ACC112 (cell line): ENCODE measurements around the gene RILPL1.
"Not testable (repeated sequence)": the region's sequence is repeated elsewhere in the genome, so short reads cannot be mapped to it uniquely, and the experiment has no call there.

Source experiments
- H2AFZ ChIP-seq: fragments of 200-600 bp; sonication (generic); one replicate; pipeline ENCODE4 v1.6.0; 2017; ENCODE audit warnings: antibody characterized with exemption, low read length; ENCODE audit not compliant: unreplicated experiment
- H3K27ac ChIP-seq: fragments of 200-600 bp; sonication (generic); 2 replicates; pipeline ENCODE4 v1.5.1; 2014; ENCODE audit warnings: low read depth, mild to moderate bottlenecking, antibody characterized with exemption, low read length, moderate library complexity
- H3K27me3 ChIP-seq: fragments of 200-600 bp; sonication (generic); 2 replicates; pipeline ENCODE4 v1.6.1; 2014; ENCODE audit warnings: mild to moderate bottlenecking, antibody characterized with exemption, low read length, moderate library complexity, mixed read lengths; ENCODE audit not compliant: insufficient read depth
- H3K36me3 ChIP-seq: fragments of 200-600 bp; sonication (generic); 2 replicates; pipeline ENCODE4 v1.6.1; 2016; ENCODE audit warnings: mild to moderate bottlenecking, antibody characterized with exemption, low read length, moderate library complexity, mixed read lengths; ENCODE audit not compliant: insufficient read depth
- H3K4me1 ChIP-seq: fragments of 200-600 bp; sonication (generic); one replicate; pipeline ENCODE4 v1.6.1; 2016; ENCODE audit warnings: low read length, mixed read lengths; ENCODE audit not compliant: insufficient read depth, unreplicated experiment, control insufficient read depth
- H3K4me3 ChIP-seq: fragments of 200-600 bp; sonication (generic); 2 replicates; pipeline ENCODE4 v1.5.1; 2014; ENCODE audit warnings: mild to moderate bottlenecking, low read depth, low read length
- H3K79me2 ChIP-seq: fragments of 200-600 bp; sonication (generic); one replicate; pipeline ENCODE4 v1.6.0; 2016; ENCODE audit warnings: low read length; ENCODE audit not compliant: control insufficient read depth, unreplicated experiment, insufficient read depth

Gene RILPL1

DNA sequence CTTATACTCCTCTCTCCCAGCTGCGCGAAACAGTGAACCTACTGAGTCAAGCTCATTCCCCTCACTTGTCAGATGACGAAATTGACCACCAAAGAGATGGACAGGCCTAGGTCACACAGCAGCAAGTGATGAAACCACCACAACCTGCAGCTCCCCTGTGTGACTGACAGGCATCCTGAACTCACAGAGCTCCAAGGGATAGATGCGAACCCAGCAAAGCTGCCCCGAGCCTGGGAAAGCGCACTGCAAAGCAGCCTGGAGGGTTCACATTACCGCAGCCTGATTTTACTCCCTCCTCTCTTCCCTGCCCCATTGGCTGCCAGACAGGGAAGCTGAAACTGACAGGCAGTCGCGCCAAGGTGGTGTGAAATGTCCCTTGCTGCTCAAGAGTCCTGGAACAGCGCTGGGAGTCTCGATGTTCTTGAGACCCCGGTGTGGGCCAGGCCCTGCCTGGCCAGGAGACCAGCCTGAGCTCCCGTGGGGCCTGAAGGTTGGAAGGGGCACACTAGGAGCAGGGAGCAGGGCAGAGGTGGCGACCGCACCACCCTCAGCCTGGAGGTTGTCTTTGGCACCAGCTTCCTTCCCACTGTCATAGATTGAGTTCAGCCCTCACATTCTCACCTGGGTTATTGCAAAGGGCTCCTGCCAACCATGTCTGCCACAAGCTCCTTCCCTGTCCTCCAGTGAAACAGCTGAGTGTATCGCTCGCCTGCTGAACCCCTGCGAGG is 39.2 kb downstream of the RILPL1 start:
- Histone ChIP-seq H3K36me3 (peaks cover 12% of the 10 kb centered on the region; the same call in 1 of the 2 replicates), H3K27ac (no peak overlapping the region)

DNA sequence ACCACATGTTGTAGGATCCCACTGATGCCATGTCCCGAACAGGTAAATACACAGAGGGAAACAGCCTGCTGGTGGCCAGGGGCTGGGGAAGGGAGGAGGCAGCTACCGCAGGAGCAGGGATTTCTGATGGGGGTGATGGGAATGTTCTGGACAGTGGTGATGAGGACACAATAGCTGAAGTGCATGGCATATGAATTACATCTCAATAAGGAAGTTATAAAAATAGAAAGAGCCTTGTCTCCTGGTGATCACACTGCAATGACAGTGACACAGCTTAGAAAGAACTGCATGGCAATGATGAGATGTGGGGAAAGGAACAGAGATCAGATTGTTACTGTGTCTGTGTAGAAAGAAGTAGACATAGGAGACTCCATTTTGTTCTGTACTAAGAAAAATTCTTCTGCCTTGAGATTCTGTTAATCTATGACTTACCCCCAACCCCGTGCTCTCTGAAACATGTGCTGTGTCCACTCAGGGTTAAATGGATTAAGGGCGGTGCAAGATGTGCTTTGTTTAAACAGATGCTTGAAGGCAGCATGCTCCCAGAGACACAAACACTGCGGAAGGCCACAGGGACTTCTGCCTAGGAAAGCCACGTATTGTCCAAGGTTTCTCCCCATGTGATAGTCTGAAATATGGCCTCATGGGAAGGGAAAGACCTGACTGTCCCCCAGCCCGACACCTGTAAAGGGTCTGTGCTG is 41.0 kb downstream of the RILPL1 start:
- not testable (repeated sequence) for H3K79me2 ChIP-seq, H3K4me3 ChIP-seq, H3K27ac ChIP-seq, H2AFZ ChIP-seq, H3K4me1 ChIP-seq, H3K36me3 ChIP-seq, H3K27me3 ChIP-seq

More for the DNA sequence above, 39.2 kb downstream of the RILPL1 start:
- Histone ChIP-seq H3K79me2 (no peaks in the 10 kb centered on the region), H3K27me3 (no peaks in the 10 kb centered on the region), H2AFZ (no peak overlapping the region), H3K4me1 (no peaks in the 10 kb centered on the region), H3K4me3 (no peak overlapping the region)

DNA sequence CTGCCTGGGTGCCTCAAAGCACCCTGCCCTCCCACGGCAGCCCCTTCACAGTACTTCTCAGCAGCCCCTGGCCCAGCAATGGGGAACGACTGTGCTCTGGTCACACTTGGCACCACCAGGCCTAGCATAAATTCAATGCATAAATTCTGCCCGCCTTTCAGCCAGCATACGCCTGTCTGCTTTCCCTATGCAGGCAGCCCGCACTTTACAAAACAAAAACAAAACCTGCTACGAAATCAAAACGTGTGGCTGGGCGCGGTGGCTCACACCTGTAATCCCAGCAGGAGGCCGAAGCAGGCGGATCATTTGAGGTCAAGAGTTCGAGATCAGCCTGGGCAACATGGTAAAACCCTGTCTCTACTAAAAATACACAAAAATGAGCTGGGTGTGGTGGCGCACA is 42.0 kb downstream of the RILPL1 start:
- no peak overlapping the region for H2AFZ ChIP-seq
- H3K27ac ChIP-seq: no peak overlapping the region
- H3K79me2 ChIP-seq: no peaks in the 10 kb centered on the region
- no peaks in the 10 kb centered on the region for H3K36me3 ChIP-seq
- H3K4me3 ChIP-seq: no peak overlapping the region
- no peaks in the 10 kb centered on the region for H3K27me3 ChIP-seq
- no peaks in the 10 kb centered on the region for H3K4me1 ChIP-seq

DNA sequence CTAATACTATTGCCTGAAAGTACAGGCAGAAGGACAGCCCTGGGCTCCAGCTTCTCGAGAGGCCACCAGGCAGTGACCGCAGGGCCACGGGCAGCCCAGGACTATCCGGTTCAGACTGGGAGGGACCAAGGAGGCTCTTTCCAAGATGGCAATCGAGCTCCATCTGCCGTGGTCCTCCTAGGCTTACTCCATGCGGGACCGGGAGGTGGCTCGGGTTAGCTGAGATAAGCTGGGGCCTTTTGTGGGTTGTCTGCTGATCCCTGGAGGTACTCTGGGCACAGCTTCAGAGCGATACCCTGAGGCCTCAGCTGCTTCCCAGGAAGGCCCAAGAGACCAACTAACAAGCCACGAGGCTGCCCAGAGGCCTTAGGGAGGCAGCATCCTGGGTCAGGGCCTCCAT is 42.5 kb downstream of the RILPL1 start:
- Histone ChIP-seq H2AFZ (no peak overlapping the region), H3K4me1 (no peaks in the 10 kb centered on the region), H3K4me3 (no peak overlapping the region), H3K27ac (no peak overlapping the region), H3K36me3 (no peaks in the 10 kb centered on the region), H3K27me3 (no peaks in the 10 kb centered on the region), H3K79me2 (no peaks in the 10 kb centered on the region)

DNA sequence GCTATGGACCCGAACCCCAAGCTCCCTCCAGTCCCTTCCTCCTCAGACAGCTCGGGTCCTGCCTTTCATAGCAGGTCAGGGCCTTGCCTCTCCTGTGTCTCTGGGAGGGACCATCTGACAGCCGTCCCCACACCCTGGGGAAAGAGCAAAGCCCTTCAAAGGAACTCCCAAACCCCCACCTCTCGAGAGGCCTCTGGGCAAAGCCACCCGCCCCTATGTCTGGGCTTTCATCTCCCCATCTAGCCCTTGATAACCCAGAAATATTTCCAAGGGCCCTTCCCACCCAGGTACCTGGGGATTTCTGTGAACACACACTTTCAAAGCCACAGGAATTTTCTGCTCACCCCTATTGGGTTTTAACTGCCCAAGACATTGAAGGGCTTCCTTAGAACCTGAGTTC is 43.4 kb downstream of the RILPL1 start:
- H3K4me1 ChIP-seq: no peaks in the 10 kb centered on the region
- no peak overlapping the region for H2AFZ ChIP-seq
- no peaks in the 10 kb centered on the region for H3K36me3 ChIP-seq
- no peaks in the 10 kb centered on the region for H3K27me3 ChIP-seq
- H3K27ac ChIP-seq: no peak overlapping the region
- H3K4me3 ChIP-seq: no peak overlapping the region
- H3K79me2 ChIP-seq: no peaks in the 10 kb centered on the region

DNA sequence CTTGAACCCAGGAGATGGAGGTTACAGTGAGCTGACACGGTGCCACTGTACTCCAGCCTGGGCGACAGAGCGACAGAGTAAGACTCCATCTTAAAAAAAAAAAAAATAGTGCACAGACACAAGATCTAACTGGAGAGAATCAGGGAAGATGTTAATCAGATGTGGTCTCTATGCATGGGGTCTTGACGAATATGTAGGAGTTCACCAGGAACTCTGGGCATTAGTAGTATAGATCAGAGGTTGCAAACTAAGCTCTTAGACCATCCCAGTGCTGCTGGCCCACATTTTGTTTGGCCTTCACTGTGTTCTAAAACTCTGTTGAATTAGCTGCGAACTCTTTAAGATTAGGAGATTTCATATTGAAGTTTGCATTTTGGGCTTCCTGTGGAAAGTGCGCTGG is 43.9 kb downstream of the RILPL1 start:
- no peak overlapping the region for H3K4me3 ChIP-seq
- no peak overlapping the region for H2AFZ ChIP-seq
- no peaks in the 10 kb centered on the region for H3K79me2 ChIP-seq
- no peak overlapping the region for H3K27ac ChIP-seq
- no peaks in the 10 kb centered on the region for H3K4me1 ChIP-seq
- H3K36me3 ChIP-seq: no peaks in the 10 kb centered on the region
- H3K27me3 ChIP-seq: no peaks in the 10 kb centered on the region

DNA sequence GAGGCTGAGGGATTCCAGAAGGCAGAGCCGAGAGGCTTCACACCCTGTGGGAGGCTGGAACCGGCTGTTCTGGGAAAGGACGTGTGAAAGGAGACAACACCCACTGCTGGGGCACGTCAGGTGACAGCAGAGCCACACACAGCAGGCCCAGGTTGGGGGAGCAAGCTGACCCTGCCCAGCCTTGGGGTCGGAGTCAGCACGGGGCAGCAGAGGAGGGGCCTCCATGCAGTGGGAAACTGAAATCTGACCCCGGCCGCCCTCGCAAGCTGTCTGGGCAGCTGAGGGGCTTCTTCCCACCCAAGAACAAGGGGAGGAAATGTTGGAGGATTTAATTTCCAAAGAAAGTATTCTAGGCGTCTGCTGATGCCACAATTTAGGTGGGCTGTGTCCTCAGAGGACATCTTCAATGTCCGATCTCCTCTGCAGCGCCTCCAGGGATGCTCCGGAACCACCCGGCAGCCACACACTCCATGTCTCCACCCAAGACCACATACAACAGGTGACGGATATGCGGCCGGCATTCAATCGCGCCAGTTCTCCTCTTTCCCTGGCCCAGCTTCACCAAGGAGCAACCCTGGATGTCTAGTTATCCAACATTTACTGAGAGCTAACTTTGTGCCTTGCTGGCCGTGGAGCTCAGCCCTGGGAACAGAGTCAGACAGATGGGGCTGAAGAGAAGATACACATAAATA is 44.8 kb downstream of the RILPL1 start:
- no peak overlapping the region for H3K27ac ChIP-seq
- no peaks in the 10 kb centered on the region for H3K79me2 ChIP-seq
- no peak overlapping the region for H3K4me3 ChIP-seq
- H2AFZ ChIP-seq: no peak overlapping the region
- H3K36me3 ChIP-seq: no peaks in the 10 kb centered on the region
- H3K27me3 ChIP-seq: no peaks in the 10 kb centered on the region
- H3K4me1 ChIP-seq: no peaks in the 10 kb centered on the region

DNA sequence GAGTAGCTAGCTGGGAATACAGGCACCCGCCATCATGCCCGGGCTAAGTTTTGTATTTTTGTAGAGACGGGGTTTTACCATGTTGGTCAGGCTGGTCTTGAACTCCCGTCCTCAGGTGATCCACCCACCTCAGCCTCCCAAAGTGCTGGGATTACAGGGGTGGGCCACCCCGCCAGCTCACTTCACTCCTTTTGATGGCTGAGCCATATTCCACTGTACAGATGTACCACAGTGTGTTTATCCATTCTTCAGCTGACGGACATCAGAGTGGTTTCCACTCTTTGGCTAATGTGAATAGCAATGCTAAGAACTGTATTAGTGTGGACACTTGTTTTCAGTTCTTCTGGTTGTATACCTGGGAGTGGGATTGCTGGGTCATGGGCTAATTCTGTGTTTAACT is 46.1 kb downstream of the RILPL1 start:
- H3K4me3 ChIP-seq: no peak overlapping the region
- no peak overlapping the region for H2AFZ ChIP-seq
- H3K36me3 ChIP-seq: no peaks in the 10 kb centered on the region
- H3K4me1 ChIP-seq: no peaks in the 10 kb centered on the region
- H3K79me2 ChIP-seq: no peaks in the 10 kb centered on the region
- H3K27ac ChIP-seq: no peak overlapping the region
- H3K27me3 ChIP-seq: no peaks in the 10 kb centered on the region

DNA sequence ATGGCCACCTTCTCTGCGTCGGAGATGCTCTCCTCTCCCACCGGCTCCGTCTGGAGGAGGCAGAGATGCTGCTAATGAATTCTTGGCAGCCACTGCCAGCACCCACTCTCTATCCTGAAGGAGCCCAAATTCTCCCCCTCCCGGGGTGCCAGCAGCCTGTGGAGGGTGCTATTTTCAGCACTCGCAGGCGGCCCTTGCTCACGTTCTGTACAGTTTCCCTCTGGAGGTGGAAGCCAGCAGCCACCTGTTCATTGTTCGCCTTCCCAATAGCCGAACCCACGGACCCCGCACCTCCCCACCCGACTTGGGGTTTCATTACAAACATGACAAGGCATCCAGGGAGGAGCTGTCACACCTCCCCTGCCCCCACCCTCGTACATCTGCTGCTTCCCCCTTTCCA is 47.8 kb downstream of the RILPL1 start:
- no peak overlapping the region for H3K4me3 ChIP-seq
- no peak overlapping the region for H3K27ac ChIP-seq
- H3K79me2 ChIP-seq: no peaks in the 10 kb centered on the region
- no peaks in the 10 kb centered on the region for H3K27me3 ChIP-seq
- H3K4me1 ChIP-seq: no peaks in the 10 kb centered on the region
- H3K36me3 ChIP-seq: no peaks in the 10 kb centered on the region
- H2AFZ ChIP-seq: no peak overlapping the region

DNA sequence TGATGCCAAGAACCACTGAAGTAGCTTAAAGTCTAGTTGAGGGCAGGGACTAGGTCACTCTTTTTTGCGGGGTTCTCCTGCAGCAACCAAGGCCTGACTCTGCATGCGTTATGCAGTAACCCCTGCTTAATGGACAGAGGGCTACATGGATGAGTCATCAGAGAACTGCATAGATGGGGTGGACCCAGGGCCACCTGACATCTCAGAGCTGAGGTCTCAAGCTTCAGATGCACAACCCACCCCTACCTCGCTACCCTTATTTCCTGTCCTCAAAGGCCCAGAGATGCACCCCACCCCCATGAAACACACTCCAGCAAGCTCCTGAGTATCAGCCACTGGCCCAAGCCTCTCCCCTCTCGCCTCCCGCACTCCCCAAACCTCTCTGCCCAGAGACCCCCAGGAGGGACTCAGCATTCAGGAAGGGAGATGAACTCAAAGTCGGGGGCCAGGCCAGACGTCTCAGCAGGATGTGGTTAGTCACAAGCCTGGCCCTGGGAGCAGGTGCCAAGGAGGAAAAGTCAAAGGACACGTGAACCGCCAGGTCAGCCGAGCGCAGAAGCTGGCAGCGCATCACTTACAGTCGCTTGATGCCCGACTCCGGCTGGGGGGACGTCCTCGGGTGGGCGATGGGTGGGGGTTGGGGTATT is 49.8 kb downstream of the RILPL1 start:
- Histone ChIP-seq H3K4me1 (peaks cover 11% of the 10 kb centered on the region), H2AFZ (no peak overlapping the region), H3K4me3 (no peak overlapping the region), H3K27ac (no peak overlapping the region), H3K79me2 (no peaks in the 10 kb centered on the region), H3K36me3 (no peaks in the 10 kb centered on the region), H3K27me3 (no peaks in the 10 kb centered on the region)
